Measurements from ENCODE around the gene PRRT4. TPM values are rescaled to one million over a fixed set of nuclear protein-coding genes. Genes with fewer than 3 reads are reported as not detected.

Gene PRRT4
- total and polyA plus RNA-seq, 2 of the 13 experiments (the other 11 are each of a cell fraction or from before 2014, with no cell fraction given) = not detected

DNA sequence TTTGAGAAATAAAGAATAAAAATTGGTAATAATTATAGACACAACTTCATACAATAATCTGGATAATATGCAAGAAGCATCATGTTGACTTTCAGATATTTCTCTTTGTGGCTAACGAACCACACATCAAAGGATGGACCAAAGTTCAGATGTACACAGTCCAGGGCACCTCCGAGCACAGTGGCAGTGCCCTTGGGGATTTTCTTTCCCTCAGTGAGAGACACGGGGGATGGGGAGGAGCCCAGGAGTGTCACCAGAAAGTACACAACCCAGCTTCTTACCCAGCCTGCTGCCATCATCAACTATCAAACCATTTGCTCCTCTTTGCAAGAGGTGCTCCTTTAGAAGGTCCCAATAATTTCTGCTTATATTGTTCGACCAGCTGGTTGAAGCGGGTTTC lies 51.0 kb downstream of the PRRT4 start (continued):
- TF ChIP-seq, protein P1, sequence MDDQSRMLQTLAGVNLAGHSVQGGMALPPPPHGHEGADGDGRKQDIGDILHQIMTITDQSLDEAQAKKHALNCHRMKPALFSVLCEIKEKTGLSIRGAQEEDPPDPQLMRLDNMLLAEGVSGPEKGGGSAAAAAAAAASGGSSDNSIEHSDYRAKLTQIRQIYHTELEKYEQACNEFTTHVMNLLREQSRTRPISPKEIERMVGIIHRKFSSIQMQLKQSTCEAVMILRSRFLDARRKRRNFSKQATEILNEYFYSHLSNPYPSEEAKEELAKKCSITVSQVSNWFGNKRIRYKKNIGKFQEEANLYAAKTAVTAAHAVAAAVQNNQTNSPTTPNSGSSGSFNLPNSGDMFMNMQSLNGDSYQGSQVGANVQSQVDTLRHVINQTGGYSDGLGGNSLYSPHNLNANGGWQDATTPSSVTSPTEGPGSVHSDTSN (CRISPR knock-in tag; IDR thresholded peaks at IDR 0.05; ENCODE audit: borderline replicate concordance) = no peak
- TF ChIP-seq, protein P2, sequence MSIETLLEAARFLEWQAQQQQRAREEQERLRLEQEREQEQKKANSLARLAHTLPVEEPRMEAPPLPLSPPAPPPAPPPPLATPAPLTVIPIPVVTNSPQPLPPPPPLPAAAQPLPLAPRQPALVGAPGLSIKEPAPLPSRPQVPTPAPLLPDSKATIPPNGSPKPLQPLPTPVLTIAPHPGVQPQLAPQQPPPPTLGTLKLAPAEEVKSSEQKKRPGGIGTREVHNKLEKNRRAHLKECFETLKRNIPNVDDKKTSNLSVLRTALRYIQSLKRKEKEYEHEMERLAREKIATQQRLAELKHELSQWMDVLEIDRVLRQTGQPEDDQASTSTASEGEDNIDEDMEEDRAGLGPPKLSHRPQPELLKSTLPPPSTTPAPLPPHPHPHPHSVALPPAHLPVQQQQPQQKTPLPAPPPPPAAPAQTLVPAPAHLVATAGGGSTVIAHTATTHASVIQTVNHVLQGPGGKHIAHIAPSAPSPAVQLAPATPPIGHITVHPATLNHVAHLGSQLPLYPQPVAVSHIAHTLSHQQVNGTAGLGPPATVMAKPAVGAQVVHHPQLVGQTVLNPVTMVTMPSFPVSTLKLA (IDR thresholded peaks at IDR 0.05) = no peak
- TF ChIP-seq, protein P3, sequence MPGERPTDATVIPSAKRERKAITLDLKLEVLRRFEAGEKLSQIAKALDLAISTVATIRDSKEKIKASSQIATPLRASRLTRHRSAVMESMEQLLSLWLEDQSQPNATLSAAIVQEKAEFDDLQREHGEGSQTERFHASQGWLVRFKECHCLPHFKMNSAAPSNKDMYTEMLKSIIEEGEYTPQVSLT (CRISPR knock-in tag; IDR thresholded peaks at IDR 0.05; ENCODE audit: borderline replicate concordance, low read depth) = no peak
- TF ChIP-seq ZNF460 (CRISPR knock-in tag; IDR thresholded peaks at IDR 0.05; ENCODE audit: borderline replicate concordance) (no peak), KDM6A (CRISPR knock-in tag; IDR thresholded peaks at IDR 0.05; ENCODE audit: low read depth) (peak; percentile 80), KLF15 (CRISPR knock-in tag; IDR thresholded peaks at IDR 0.05; ENCODE audit: borderline replicate concordance) (no peak), ZFP90 (CRISPR knock-in tag; IDR thresholded peaks at IDR 0.05; ENCODE audit: borderline replicate concordance) (no peak), ZNF484 (CRISPR knock-in tag; IDR thresholded peaks at IDR 0.05; ENCODE audit: borderline replicate concordance, low read depth) (no peak), PRMT3 (CRISPR knock-in tag; IDR thresholded peaks at IDR 0.05; ENCODE audit: borderline replicate concordance, low read depth) (no peak), NR2F6 (IDR thresholded peaks at IDR 0.05) (peak; percentile 27; the same call in 1 of the 2 replicates), NR2F6 (CRISPR knock-in tag; IDR thresholded peaks at IDR 0.05) (peak; percentile 62; the same call in 1 of the 2 replicates), ARNT2 (CRISPR knock-in tag; IDR thresholded peaks at IDR 0.05; ENCODE audit: low read depth) (no peak), HOXA3 (CRISPR knock-in tag; IDR thresholded peaks at IDR 0.05) (peak; percentile 25; the same call in 1 of the 2 replicates), ZNF432 (CRISPR knock-in tag; IDR thresholded peaks at IDR 0.05; ENCODE audit: borderline replicate concordance) (no peak), ZNF33A (CRISPR knock-in tag; IDR thresholded peaks at IDR 0.05; ENCODE audit: borderline replicate concordance) (no peak), TBX3 (IDR thresholded peaks at IDR 0.05; ENCODE audit: borderline replicate concordance) (peak; percentile 40; the same call in 1 of the 2 replicates), ZNF672 (CRISPR knock-in tag; IDR thresholded peaks at IDR 0.05) (no peak), ZNF670 (CRISPR knock-in tag; IDR thresholded peaks at IDR 0.05; ENCODE audit: borderline replicate concordance) (0 out of 2 replicates have a peak, but pooled peaks have one; percentile 25), ZNF329 (CRISPR knock-in tag; IDR thresholded peaks at IDR 0.05; ENCODE audit: low read depth) (no peak)
- TF ChIP-seq, protein P4, sequence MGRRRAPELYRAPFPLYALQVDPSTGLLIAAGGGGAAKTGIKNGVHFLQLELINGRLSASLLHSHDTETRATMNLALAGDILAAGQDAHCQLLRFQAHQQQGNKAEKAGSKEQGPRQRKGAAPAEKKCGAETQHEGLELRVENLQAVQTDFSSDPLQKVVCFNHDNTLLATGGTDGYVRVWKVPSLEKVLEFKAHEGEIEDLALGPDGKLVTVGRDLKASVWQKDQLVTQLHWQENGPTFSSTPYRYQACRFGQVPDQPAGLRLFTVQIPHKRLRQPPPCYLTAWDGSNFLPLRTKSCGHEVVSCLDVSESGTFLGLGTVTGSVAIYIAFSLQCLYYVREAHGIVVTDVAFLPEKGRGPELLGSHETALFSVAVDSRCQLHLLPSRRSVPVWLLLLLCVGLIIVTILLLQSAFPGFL (CRISPR knock-in tag; IDR thresholded peaks at IDR 0.05) = no peak
- TF ChIP-seq, protein P5, sequence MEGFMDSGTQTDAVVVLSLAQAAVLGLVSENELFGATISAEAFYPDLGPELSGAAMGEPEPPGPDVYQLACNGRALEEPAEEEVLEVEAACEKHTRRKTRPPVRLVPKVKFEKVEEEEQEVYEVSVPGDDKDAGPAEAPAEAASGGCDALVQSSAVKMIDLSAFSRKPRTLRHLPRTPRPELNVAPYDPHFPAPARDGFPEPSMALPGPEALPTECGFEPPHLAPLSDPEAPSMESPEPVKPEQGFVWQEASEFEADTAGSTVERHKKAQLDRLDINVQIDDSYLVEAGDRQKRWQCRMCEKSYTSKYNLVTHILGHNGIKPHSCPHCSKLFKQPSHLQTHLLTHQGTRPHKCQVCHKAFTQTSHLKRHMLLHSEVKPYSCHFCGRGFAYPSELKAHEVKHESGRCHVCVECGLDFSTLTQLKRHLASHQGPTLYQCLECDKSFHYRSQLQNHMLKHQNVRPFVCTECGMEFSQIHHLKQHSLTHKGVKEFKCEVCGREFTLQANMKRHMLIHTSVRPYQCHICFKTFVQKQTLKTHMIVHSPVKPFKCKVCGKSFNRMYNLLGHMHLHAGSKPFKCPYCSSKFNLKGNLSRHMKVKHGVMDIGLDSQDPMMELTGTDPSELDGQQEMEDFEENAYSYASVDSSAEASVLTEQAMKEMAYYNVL (CRISPR knock-in tag; IDR thresholded peaks at IDR 0.05; ENCODE audit: borderline replicate concordance) = peak; percentile 62; the same call in 1 of the 2 replicates

All from HepG2 (cell line).